GM21619 (cell line): ENCODE data around the gene LMF1.
"Not testable (repeated sequence)": the region's sequence is repeated elsewhere in the genome, so short reads cannot be mapped to it uniquely, and the experiment has no call there.

Source experiments
- ATAC-seq: cut with Tn5 transposase; IDR thresholded peaks from one replicate; pipeline ENCODE4 v1.9.1; 2021; ENCODE audit not compliant: unreplicated experiment

LMF1 gene

GRCh38 chr16:835373-835772, 135.4 kb downstream of the LMF1 start:
- ATAC-seq, result no peak

- ATAC-seq, result no peak
Observed at GRCh38 chr16:833411-833810, 137.4 kb downstream of the LMF1 start.

GRCh38 chr16:832652-833336, 138.0 kb downstream of the LMF1 start:
- ATAC-seq, result no peak

GRCh38 chr16:831571-832413, 139.0 kb downstream of the LMF1 start:
- no peak for ATAC-seq

- ATAC-seq, result no peak
Observed at GRCh38 chr16:830871-831570, 139.8 kb downstream of the LMF1 start.

- no peak for ATAC-seq
Observed at GRCh38 chr16:830107-830870, 140.5 kb downstream of the LMF1 start.

GRCh38 chr16:828891-829290, 141.9 kb downstream of the LMF1 start:
- ATAC-seq, result no peak

GRCh38 chr16:827513-827912, 143.3 kb downstream of the LMF1 start:
- no peak for ATAC-seq

- no peak for ATAC-seq
Observed at GRCh38 chr16:825341-826061, 145.3 kb downstream of the LMF1 start.

GRCh38 chr16:824601-825000, 146.2 kb downstream of the LMF1 start:
- no peak for ATAC-seq

GRCh38 chr16:824194-824593, 146.6 kb downstream of the LMF1 start:
- ATAC-seq, result no peak

GRCh38 chr16:822909-823297, 147.9 kb downstream of the LMF1 start:
- ATAC-seq, result no peak

GRCh38 chr16:822174-822908, 148.4 kb downstream of the LMF1 start:
- no peak for ATAC-seq

GRCh38 chr16:821751-822150, 149.0 kb downstream of the LMF1 start:
- no peak for ATAC-seq

GRCh38 chr16:820748-821147, 150.0 kb downstream of the LMF1 start:
- no peak for ATAC-seq

GRCh38 chr16:820044-820408, 150.8 kb downstream of the LMF1 start:
- not testable (repeated sequence) for ATAC-seq

- ATAC-seq, result no peak
Observed at GRCh38 chr16:819336-820043, 151.3 kb downstream of the LMF1 start.

- ATAC-seq, result no peak
Observed at GRCh38 chr16:818592-818991, 152.2 kb downstream of the LMF1 start.

- ATAC-seq, result no peak
Observed at GRCh38 chr16:818132-818531, 152.7 kb downstream of the LMF1 start.
